ENCODE results near the gene NTPCR. TPM values are rescaled to one million over a fixed set of nuclear protein-coding genes. Genes with fewer than 3 reads are reported as not detected.

The NTPCR gene
- total RNA-seq, 2 experiments from 2014 or later, result 8.5 to 9.3 TPM

DNA sequence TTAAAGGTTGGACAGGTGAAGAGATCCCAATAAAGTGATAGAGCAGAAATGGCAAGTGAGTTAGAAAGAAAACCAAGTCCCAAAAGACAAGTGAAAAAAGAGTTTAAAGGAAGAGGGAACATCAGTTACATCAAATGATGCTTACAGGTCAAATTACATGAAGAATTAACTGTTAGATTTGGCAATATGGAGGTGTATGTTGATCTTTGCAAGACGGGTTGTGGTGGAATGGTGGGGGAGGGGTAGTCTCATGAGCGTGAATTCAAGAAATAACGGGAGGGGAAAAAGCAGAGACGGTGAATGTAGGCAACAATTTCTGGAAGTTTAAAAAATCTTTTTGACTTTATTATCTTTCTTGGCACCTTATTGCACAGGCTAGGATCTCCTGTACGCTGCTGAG, 76.6 kb downstream of the NTPCR start:
- Histone ChIP-seq H3K4me1 (ENCODE audit: insufficient read depth, low read length) (no peaks in the 10 kb centered on the region), H3K27ac (ENCODE audit: low read depth in 1 of 2, low read length in 2 of 2) (no peak overlapping the region), H3K27me3 (ENCODE audit: control insufficient read depth in 1 of 2, insufficient read depth in 2 of 2, low read length in 2 of 2) (no peaks in the 10 kb centered on the region), H3K4me3 (ENCODE audit: low read length) (no peak overlapping the region), H3K36me3 (ENCODE audit: insufficient read depth, low read length) (peaks cover 9% of the 10 kb centered on the region), H3K9me3 (ENCODE audit: control insufficient read depth in 1 of 2, insufficient read depth in 1 of 2, low read length in 2 of 2) (no peaks in the 10 kb centered on the region)
- H3K4me3 Mint-ChIP-seq, result no peak overlapping the region
- ChIA-PET POLR2A (no interaction called here), CTCF (no interaction called here)
- no peaks in the 10 kb centered on the region for H3K4me1 Mint-ChIP-seq (ENCODE audit: low read depth)
- intact Hi-C loops (cut with DNase I, micrococcal nuclease), result no loop called here
- TF ChIP-seq, protein P1, sequence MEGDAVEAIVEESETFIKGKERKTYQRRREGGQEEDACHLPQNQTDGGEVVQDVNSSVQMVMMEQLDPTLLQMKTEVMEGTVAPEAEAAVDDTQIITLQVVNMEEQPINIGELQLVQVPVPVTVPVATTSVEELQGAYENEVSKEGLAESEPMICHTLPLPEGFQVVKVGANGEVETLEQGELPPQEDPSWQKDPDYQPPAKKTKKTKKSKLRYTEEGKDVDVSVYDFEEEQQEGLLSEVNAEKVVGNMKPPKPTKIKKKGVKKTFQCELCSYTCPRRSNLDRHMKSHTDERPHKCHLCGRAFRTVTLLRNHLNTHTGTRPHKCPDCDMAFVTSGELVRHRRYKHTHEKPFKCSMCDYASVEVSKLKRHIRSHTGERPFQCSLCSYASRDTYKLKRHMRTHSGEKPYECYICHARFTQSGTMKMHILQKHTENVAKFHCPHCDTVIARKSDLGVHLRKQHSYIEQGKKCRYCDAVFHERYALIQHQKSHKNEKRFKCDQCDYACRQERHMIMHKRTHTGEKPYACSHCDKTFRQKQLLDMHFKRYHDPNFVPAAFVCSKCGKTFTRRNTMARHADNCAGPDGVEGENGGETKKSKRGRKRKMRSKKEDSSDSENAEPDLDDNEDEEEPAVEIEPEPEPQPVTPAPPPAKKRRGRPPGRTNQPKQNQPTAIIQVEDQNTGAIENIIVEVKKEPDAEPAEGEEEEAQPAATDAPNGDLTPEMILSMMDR (IDR thresholded peaks at IDR 0.05), result no peak
- ATAC-seq (ENCODE audit: poor library complexity), result no peak
- no peaks in the 10 kb centered on the region for H3K9me3 Mint-ChIP-seq
- no peaks in the 10 kb centered on the region for H3K27me3 Mint-ChIP-seq
- no peak overlapping the region for H3K27ac Mint-ChIP-seq
- DNase-seq, result no peak
- peaks cover 9% of the 10 kb centered on the region for H3K36me3 Mint-ChIP-seq (ENCODE audit: low read depth)

DNA sequence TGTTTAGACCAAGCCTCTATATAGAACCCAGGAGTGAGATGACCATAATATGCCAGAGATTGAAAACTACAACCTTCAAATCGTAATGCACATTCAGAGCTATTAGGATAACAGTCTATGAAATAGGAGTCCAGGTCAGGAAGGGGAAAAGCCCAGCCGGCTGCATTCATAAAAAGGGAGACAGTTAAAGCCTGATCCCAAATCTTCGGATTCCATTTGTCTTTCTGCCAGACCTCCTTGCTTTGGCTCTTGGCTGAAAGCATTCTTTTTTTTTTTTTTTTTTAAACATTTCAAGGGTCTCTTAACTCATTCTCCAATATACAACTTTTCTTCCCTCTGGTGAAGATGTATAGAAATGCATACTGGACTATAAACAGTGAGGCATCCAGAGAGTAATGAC, 81.1 kb downstream of the NTPCR start:
- Histone ChIP-seq H3K9me3 (ENCODE audit: control insufficient read depth in 1 of 2, insufficient read depth in 1 of 2, low read length in 2 of 2) (no peaks in the 10 kb centered on the region), H3K27me3 (ENCODE audit: control insufficient read depth in 1 of 2, insufficient read depth in 2 of 2, low read length in 2 of 2) (no peaks in the 10 kb centered on the region), H3K4me3 (ENCODE audit: low read length) (no peak overlapping the region), H3K27ac (ENCODE audit: low read depth in 1 of 2, low read length in 2 of 2) (no peak overlapping the region), H3K36me3 (ENCODE audit: insufficient read depth, low read length) (no peaks in the 10 kb centered on the region), H3K4me1 (ENCODE audit: insufficient read depth, low read length) (no peaks in the 10 kb centered on the region)
- no peak overlapping the region for H3K4me3 Mint-ChIP-seq
- intact Hi-C loops (cut with DNase I, micrococcal nuclease), result no loop called here
- DNase-seq (no peak), ATAC-seq (ENCODE audit: poor library complexity) (no peak)
- H3K9me3 Mint-ChIP-seq, result no peaks in the 10 kb centered on the region
- H3K27ac Mint-ChIP-seq, result no peak overlapping the region
- H3K27me3 Mint-ChIP-seq, result no peaks in the 10 kb centered on the region
- TF ChIP-seq, protein P1 (IDR thresholded peaks at IDR 0.05), result no peak
- H3K36me3 Mint-ChIP-seq (ENCODE audit: low read depth), result peaks cover 27% of the 10 kb centered on the region
- CTCF ChIA-PET, result no interaction called here
- POLR2A ChIA-PET, result no interaction called here
- H3K4me1 Mint-ChIP-seq (ENCODE audit: low read depth), result no peaks in the 10 kb centered on the region

DNA sequence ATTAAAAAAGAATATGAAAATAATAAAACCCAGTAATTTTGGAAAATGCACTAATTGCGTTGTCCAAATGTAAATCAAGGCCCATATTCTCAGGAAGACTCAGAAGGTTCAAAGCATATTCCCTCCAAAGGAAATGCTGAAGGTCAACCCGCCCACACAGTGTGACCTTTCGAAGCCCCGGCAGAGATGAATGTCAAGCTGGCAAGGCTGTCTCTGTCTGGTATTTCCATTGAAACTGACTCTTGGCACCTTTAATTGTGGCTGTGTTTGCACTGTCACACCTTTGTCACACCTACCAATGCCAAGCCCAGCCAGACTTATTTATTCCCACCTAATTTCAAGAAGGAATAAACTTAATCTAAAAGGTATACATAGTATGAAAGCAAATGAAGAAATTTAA, 82.5 kb downstream of the NTPCR start:
- Mint-ChIP-seq H3K9me3 (no peaks in the 10 kb centered on the region), H3K4me1 (ENCODE audit: low read depth) (no peaks in the 10 kb centered on the region), H3K27me3 (no peaks in the 10 kb centered on the region), H3K4me3 (no peak overlapping the region), H3K36me3 (ENCODE audit: low read depth) (peaks cover 31% of the 10 kb centered on the region), H3K27ac (no peak overlapping the region)
- POLR2A ChIA-PET, result no interaction called here
- H3K36me3 ChIP-seq (ENCODE audit: insufficient read depth, low read length), result peaks cover 3% of the 10 kb centered on the region
- no peak overlapping the region for H3K4me3 ChIP-seq (ENCODE audit: low read length)
- TF ChIP-seq, protein P1 (IDR thresholded peaks at IDR 0.05), result no peak
- CTCF ChIA-PET, result no interaction called here
- ATAC-seq (ENCODE audit: poor library complexity), result no peak
- no peaks in the 10 kb centered on the region for H3K9me3 ChIP-seq (ENCODE audit: control insufficient read depth in 1 of 2, insufficient read depth in 1 of 2, low read length in 2 of 2)
- H3K4me1 ChIP-seq (ENCODE audit: insufficient read depth, low read length), result no peaks in the 10 kb centered on the region
- DNase-seq, result no peak
- H3K27me3 ChIP-seq (ENCODE audit: control insufficient read depth in 1 of 2, insufficient read depth in 2 of 2, low read length in 2 of 2), result no peaks in the 10 kb centered on the region
- intact Hi-C loops (cut with DNase I, micrococcal nuclease), result no loop called here
- no peak overlapping the region for H3K27ac ChIP-seq (ENCODE audit: low read depth in 1 of 2, low read length in 2 of 2)
